GM11168 (cell line): Measurements from ENCODE around the gene CDK19.
"Not testable (repeated sequence)": the region's sequence is repeated elsewhere in the genome, so short reads cannot be mapped to it uniquely, and the experiment has no call there.

Source experiments
- in situ Hi-C: fragments of 300-500 bp; cut with MboI; formaldehyde crosslinking; loops from one replicate; pipeline ENCODE4 v1.12.0; 2022; ENCODE audit warnings: low sequenced_read_pairs; ENCODE audit not compliant: unreplicated experiment

CDK19 gene

DNA sequence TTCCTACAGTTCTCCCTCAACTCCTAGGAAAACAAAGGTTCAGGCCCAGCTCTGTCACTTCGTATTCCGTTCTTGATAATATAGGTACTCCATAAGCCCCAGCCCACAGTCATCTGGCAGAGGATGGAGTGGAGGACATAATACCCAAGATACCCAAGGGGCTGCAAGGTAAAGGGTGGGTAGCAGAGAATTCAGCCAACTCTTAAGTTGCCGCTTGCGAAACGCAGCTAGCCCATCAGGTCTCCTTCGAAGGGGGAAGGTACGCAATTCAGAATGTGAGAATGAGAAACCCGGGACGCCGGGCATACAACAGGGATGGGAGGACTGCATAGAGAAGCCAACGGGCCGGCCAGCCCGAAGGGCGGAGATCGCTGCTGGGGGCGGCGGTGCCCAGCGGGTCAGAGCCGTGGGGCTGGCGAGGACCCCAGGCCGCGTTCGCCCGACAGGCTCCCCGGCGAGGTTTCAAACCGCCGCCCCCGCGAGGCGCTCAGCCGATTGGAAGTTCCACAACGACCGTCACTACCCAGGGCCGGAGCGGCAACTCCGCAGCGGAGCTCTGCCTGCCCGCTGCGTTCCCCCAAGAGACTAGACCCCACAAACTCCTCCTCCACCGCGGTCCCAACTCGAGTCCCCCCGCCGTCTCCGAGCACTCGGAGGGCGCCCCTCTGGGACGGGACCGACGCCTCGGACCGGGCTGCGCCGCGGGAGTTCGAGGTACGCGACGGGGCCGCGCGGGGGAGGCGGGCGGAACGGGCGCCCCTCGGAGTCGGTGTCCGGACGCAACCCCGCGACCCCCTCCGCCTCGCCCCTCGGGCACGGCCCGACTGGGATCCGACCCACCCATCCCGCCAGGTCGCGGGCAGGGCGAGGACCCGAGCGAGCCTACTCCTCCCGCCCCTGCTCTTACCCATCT is 911 bp downstream of the CDK19 start:
- in situ Hi-C loops = no loop called here

DNA sequence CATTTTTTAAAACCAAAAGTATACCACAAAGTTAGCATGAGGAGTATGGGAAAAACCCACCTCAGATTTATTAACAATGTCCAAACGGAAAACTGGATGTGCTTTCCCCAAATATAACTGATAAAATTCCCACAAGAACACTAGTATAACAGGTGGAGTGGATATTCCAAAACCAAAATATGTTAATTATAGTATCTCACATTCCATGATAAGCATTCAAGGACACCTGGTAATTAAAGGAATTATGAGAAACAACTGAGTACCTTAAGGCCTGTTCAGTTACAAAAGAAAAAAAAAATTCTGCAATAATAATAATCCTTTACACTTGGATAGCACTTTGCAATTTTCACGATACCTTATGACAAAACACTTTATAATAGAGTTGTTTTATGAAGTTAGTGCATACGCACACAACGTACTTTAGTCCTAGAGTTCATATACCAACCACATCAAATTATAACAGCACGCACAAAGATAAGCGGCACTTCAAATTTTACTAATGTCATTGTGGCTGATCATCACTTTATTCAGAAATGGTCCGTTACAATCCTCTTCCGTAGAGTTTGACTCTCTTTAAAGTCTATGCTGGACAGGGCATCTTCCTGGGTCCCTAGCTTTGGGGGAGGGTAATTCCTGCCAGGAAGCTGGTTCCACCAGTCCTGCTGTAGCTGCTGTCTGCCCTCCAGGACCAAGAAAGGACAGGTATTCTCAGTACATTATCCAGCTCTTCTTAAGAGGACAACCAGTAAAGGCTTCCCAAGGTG is 1.7 kb downstream of the CDK19 start:
- in situ Hi-C loops = no loop called here

DNA sequence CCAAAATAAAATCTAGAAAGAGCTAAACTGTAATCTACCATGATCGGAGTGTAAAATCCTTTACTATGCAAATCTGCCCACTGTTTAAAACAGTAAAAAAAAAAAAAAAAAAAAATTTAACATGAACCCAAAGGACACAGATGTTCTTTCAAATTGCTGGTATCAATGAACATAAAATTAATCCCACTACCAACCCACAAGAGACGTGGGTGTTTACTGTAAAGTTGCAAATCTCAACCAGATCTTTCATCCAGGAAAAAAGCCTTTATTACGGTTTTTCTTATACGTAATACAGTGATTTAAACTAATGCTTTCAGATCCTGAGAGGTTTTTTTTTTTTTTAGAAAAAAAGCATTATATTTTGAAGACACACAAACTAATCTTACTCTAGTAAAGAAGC is 2.5 kb downstream of the CDK19 start:
- in situ Hi-C loops = no loop called here

DNA sequence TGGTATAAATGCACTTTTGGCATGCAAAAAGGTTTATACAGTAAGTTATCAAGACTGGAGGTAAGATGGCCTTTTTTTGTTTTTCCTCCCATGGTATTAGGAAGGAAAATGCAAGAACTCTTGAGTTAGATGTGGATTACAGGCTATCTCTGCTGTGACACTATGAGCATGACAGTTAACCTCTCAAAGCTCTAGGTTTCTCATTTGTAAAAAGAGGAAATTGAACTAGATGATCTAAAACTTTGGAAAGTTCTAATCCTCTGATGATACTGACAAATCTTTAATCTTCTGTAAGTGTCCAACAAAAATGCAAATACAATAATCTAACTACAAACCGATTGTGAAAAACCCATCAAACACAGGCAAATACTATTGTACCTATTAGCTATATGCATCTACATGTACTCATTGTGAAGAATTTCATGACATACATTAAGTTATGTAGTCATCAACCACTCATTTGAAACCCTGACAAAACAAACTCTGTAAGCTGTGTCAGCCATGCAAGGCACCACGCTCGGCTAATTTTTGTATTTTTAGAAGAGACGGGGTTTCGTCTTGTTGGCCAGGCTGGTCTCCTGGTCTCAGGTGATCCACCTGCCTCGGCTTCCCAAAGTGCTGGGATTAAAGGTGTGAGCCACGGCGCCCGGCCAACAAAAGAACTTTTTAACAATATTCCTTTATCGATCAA is 4.2 kb downstream of the CDK19 start:
- in situ Hi-C loops = no loop called here

DNA sequence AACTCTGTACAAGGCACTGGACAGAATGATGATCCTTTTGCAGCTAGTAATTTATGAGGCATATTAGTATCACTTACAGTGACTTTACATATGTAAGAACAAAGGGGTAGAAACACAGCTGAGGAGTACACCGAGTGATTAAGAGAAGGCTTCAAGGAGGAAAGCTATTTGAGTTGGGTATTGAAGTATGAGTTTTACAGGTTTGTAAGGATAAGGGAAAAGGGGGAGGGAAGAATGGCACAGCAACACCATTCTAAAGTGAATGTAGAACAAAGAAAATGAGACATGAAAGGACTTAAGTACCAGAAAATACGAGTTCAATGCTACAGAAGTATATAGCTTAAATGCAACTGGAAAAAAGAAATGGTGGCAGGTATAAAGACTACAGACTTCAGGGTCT is 5.5 kb downstream of the CDK19 start:
- in situ Hi-C loops = no loop called here

DNA sequence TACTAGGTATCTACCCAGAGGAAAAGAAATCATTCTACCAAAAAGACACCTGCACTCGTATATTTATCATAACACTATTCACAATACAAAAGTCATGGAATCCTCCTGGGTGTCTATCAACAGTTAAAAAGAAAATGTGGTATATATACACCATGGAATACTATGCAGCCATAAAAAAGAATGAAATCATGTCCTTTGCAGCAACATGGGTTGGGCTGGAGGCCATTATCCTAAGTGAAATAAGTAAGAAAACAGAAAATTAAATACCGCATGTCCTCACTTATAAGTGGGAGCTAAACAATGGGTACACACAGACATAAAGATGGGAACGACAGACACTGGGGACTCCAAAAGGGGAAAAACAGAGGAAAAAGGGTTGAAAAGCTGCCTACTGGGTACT is 13.1 kb downstream of the CDK19 start:
- in situ Hi-C loops = not testable (repeated sequence)

DNA sequence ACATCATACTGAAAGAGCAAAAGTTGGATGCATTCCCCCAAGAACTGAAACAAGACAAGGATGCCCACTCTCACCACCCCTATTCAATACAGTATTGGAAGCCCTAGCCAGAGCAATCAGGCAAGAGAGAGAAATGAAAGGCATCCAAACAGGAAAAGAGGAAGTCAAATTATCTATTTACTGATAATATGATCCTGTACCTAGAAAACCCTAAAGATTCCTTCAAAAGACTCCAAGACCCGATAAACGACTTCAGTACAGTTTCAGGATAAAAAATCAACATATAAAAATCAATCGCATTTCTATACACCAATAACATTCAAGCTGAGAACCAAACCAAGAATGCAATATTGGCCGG is 14.5 kb downstream of the CDK19 start:
- in situ Hi-C loops = no loop called here

DNA sequence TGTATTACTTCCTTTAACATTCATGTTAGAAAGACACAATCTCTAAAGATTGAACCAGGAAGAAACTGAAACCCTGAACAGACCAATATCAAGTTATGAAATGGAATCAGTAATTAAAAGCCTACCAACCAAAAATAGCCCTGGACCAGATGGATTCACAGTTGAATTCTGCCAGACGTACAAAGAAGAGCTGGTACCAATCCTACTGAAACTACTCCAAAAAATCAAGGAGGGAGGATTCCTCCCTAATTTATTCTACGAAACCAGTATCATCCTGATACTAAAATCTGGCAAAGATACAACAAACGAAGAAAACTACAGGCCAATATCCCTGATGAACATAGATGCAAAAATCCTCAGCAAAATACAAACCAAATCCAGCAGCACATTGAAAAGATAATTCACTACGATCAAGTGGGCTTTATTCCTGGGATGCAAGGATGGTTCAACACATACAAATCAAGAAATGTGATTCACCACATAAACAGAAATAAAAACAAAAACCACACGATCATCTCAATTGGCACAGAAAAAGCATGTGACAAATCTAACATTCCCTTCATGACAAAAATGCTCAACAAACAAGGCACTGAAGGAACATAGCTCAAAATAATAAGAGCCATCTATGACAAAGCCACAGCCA is 15.0 kb downstream of the CDK19 start:
- in situ Hi-C loops = no loop called here

DNA sequence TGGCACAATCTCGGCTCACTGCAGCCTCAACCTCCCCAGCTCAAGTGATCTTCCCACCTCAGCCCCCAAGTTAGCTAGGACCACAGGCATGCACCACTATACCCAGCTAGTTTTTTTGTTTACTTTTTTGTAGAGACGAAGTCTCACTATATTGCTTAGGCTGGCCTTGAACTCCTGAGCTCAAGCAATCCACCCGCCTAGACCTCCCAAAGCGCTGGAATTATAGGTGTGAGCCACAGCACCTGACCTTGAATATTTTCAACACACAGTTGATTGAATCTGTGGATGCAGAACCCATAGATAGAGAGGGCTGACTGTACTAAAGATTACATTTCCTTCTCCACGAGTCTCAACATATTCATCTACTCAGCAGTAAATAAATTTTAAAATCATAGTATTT is 15.6 kb downstream of the CDK19 start:
- in situ Hi-C loops = no loop called here

DNA sequence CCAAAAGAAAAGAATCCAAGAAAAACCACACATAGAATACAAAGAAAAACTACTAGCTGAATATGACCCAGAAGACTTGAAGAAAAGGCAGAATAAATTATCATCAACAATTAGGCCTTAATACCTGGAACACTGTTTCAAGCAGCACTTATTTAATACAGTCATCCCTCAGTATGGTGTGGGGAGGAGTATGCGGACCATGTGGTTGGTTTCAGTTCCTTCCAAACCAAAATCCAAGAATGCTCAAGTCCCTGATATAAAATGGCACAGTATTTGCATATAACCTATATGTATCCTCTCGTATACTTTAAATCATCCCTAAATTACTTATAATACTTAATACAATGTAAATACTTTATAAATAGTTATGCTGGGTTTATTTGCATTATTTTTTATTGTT is 16.1 kb downstream of the CDK19 start:
- in situ Hi-C loops = no loop called here

DNA sequence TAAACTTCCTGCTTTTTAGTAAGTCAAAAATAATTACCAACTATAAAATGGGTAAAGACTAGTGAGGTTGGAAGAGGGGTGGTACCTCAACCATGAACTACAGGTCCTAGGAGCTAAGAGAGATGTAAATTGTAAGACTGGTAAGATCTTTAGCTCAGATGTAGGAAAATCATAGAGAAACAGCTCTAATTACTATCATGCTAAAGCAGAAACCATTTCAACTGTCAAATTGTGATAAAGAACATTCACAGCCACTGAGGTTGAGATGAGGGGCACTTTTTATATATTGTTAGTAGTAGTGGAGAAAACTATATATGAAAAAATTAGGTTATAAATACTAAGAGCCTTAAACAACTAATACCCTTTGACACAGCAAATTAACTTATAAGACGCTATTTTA is 20.0 kb downstream of the CDK19 start:
- in situ Hi-C loops = no loop called here

DNA sequence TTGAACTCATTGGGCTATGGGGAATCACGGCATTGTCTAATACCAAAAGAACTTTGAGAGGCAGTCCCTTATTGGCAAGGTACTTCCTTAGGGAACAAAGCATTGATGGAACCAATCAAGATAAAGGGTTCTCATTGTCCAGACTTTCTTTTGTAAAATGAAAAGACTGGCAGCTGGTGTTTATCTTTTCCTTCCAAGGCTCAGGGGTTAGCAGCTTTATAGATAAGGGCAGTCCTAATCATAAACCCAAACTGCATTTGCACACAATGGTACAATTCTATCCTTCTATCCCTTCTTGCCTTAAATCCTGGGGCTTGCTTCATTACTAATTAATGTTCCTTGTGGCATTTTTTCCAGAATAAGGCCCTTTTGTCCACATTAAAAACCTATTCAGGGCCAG is 28.6 kb downstream of the CDK19 start:
- in situ Hi-C loops = no loop called here

DNA sequence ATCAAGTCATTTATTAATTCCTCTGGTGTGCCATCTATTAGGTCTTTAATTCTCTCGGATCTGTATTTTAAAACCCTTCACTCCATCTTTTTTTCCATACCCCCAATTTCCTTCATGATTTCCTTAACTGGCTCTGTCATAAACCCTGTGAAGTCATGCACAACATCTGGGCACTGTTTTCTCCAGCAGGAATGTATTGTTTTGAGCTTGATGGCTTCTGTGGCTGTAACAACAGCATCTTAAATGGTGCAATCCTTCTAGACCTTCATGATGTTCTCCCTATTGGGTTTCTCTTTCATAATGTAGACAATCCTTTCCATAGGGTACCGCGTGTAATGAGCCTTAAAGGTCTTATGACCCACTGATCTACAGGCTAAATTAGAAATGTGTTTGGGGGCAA is 29.0 kb downstream of the CDK19 start:
- in situ Hi-C loops = no loop called here

DNA sequence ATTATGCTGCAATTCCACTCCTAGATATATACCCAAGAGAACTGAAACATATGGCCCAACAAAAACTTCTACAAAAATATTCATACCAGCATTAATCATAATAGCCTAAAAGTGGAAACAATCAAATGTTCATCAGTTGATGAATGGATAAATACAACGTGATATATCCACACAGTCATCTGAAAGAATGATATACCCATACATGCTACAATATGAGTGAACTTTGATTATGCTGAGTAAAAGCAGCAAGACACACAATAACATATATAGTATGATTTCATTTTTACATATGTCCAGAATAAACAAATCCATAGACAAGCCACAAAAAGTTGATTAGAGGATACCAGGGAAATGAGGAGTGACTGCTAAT is 30.7 kb downstream of the CDK19 start:
- in situ Hi-C loops = no loop called here

DNA sequence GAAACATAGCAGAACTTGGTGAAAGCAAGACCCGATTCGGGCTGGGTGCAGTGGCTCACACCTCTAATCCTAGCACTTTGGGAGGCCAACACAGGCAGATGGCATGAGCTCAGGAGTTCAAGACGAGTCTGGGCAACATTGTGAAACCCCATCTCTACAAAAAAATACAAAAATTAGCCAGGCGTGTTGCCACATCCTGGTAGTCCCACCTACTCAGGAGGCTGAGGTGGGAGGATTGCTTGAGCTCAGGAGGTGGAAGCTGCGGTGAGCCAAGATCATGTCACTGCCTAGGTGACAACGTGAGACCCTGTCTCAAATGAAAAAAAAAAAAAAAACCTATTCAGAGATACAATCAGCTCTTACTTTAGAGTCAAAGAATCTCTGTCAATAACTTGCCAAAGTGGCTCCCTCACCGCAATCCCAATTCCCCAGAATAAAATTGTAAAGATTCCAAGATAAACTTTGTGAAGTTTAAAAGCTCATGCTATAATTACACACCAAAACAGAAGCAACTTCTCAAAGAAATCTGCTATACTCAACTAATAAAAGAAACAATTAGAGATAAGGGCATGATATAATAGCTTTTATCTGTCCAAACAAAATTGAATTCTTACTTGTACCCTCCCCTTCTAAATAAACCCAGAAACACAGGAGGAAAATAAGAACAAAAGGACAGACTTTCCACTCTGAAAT is 33.6 kb downstream of the CDK19 start:
- in situ Hi-C loops = no loop called here

DNA sequence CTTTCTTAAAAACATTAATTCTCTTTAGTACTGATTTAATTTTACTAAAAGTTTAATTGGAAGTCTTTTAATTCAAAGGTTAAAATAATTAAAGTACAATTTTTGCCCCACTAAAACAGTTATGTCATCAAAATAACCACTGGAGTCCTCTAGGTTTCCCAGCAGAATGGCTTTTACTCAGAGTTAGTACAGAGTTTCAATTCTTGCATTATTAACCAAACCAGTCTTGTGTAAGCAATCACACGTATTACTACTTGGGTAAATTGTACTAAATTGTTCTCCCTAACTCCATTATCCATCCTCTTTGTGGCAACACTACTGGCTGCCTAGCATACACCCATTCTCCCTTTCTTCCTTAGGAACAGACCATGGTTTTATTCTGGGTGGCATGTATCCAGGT is 36.9 kb downstream of the CDK19 start:
- in situ Hi-C loops = no loop called here

DNA sequence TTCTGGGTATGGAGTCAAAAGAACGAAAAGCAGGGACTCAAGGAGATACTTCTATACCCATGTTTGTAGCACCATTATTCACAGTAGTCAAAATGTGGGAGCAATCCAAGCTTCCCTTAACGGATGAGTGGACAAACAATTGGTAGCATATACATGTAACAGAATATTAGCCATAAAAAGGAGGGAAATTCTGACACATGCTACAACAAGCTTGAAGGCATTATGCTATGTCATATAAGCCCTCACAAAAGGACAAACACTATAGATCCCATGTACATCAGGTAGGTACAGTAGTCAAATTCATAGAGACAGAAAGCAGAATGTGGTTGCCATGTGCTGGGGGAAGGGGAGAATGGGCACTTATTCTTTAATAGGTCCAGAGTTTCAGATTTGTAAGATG is 37.6 kb downstream of the CDK19 start:
- in situ Hi-C loops = no loop called here

DNA sequence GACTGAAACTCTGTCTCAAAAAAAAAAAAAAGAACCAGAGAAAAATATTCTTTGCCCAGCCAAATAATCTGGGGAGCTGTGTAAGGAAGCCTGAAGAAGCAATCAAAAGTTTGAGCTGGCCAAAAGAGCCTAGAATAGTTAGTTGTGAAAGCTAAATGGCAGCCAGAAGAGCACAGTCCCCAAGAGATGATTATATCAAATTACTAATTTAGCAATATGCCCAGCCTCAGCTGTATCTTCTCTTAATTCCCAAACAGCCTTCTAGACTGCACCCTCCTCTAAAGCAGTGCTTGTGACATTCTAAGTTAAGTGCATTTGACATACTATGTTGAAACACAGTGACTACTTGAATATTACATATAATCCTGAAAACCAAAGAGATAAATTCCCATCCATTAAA is 38.9 kb downstream of the CDK19 start:
- in situ Hi-C loops = no loop called here

DNA sequence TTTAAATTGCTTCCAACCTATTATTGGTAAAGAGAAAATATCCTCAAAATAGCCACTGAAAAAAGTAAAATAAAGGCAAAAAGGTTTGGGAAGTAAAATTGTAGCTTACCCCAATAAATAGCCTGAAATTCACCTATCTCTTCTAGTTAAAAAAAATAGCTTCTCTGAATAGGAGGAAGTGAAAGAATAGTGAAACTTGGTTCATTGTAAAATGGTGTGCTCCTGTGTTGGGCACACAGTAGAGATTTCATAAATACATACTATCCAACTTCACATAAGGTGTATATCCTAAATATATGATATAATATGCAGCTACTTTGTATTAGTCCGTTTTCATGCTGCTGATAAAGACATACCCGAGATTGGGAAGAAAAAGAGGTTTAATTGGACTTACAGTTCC is 45.3 kb downstream of the CDK19 start:
- in situ Hi-C loops = no loop called here

DNA sequence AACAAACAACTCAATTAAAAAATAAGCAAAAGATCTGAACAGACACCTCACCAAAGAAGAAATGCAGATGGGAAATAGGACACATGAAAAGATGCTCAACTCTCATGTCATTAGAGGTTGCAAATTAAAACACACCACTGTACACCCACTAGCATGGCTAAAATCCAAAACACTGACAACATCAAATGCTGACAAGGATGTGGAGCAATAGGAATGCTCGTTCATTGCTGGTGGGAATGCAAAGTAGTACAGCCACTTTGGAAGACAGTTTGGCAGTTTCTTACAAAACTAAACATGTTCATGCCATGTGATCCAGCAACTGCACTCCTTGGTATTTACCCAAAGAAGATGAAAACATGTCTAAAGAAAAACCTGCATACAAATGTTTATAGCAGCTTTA is 47.2 kb downstream of the CDK19 start:
- in situ Hi-C loops = no loop called here
